Measurements from ENCODE around the gene PSMD13.
"Not testable (repeated sequence)": the region's sequence is repeated elsewhere in the genome, so short reads cannot be mapped to it uniquely, and the experiment has no call there.

PSMD13 gene

GRCh38 chr11:267491-267994 is 30.8 kb downstream of the PSMD13 start:
- H3K9me3 ChIP-seq (ENCODE audit: control insufficient read depth, insufficient read depth, low read length) = 0 out of 2 replicates have a peak, but pooled peaks cover 5% of the 10 kb centered on the region
- H3K27ac ChIP-seq (ENCODE audit: low read depth, low read length) = no peak overlapping the region
- no peak overlapping the region; the same call in 1 of the 2 replicates for H3K4me3 ChIP-seq (ENCODE audit: low read depth, low read length)
- no peaks in the 10 kb centered on the region for H3K36me3 ChIP-seq (ENCODE audit: control insufficient read depth, insufficient read depth, low read length)
- H3K9ac ChIP-seq (ENCODE audit: low read depth, low read length) = no peak overlapping the region
- no peaks in the 10 kb centered on the region for H3K27me3 ChIP-seq (ENCODE audit: control insufficient read depth, insufficient read depth, low read length)
- peaks cover 19% of the 10 kb centered on the region for H3K4me1 ChIP-seq (ENCODE audit: control insufficient read depth, insufficient read depth, low read length)

DNA sequence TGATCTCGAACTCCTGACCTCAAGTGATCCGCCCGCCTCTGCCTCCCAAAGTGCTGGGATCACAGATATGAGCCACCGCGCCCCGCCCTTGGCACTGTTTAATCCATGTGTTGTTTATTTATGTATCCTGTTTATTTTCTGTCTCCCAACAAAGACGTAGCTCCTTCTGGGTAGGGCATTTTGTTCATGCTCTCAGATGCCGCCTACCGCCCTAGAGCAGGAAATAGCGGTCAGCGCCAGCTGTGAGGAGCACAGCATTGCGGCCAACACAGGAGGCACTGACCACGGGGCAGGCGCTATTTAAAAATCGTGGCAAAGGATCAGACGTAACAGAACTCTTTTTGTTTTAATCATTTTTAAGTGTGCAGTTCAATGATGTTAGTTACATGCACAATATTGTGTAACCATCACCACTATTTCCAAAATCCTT is 32.0 kb downstream of the PSMD13 start:
- peaks cover 19% of the 10 kb centered on the region for H3K4me1 ChIP-seq (ENCODE audit: control insufficient read depth, insufficient read depth, low read length)
- H3K27ac ChIP-seq (ENCODE audit: low read depth, low read length); H3K27me3 ChIP-seq (ENCODE audit: control insufficient read depth, insufficient read depth, low read length); H3K9me3 ChIP-seq (ENCODE audit: control insufficient read depth, insufficient read depth, low read length); H3K36me3 ChIP-seq (ENCODE audit: control insufficient read depth, insufficient read depth, low read length); H3K4me3 ChIP-seq (ENCODE audit: low read depth, low read length); H3K9ac ChIP-seq (ENCODE audit: low read depth, low read length): not testable (repeated sequence)

GRCh38 chr11:269146-269890 is 32.5 kb downstream of the PSMD13 start:
- H3K27me3 ChIP-seq (ENCODE audit: control insufficient read depth, insufficient read depth, low read length) = no peaks in the 10 kb centered on the region
- H3K36me3 ChIP-seq (ENCODE audit: control insufficient read depth, insufficient read depth, low read length) = no peaks in the 10 kb centered on the region
- 0 out of 2 replicates have a peak, but pooled peaks cover 5% of the 10 kb centered on the region for H3K9me3 ChIP-seq (ENCODE audit: control insufficient read depth, insufficient read depth, low read length)
- H3K4me1 ChIP-seq (ENCODE audit: control insufficient read depth, insufficient read depth, low read length) = peaks cover 19% of the 10 kb centered on the region
- peak overlapping the region; percentile 26 for H3K27ac ChIP-seq (ENCODE audit: low read depth, low read length)
- H3K4me3 ChIP-seq (ENCODE audit: low read depth, low read length) = 0 out of 2 replicates have a peak overlapping the region, but pooled peaks have one; percentile 22
- peak overlapping the region; percentile 34; the same call in 1 of the 2 replicates for H3K9ac ChIP-seq (ENCODE audit: low read depth, low read length)

DNA sequence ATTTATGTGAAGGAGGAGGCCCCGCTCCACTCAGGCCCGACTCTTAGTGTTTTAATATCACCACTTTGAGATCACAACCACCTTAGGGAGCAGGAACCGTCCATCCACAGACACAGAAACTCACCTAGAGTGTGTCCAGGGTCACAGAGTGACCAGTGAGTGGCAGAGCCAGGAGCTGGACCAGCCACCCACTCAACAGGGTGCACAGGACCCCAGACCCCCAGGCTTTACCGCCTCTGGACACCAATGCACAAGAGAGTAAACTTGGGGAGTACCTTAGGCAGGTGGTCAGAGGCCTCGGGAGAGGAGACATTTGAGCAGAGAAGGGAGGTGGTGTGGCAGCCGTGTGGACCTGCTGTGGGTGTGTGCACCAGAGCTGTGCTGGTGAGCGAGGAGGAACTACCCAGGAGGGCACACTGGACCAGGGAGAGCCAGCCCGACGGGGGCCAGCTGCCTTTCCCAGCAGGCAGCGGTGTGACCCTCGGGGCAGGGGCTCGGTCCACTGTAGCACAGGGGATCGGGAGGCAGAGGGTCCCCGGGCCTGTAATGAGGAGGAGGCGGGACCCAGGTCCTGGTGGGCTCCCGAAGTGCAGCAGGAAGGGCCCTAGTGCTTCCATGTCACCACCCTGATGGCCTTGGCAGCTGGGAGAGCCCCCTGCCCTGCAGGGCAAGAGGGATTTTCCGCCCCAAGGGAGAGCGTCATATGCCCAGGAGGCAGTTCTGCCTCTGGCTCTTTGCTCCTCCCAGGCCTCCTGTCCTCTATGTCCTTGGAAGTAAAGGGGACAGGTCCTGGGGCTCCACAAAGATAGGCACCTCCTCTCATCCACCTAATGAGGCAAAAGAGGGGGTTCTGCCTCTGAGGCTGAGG is 33.9 kb downstream of the PSMD13 start:
- Histone ChIP-seq H3K4me3 (ENCODE audit: low read depth, low read length) (no peak overlapping the region), H3K27me3 (ENCODE audit: control insufficient read depth, insufficient read depth, low read length) (no peaks in the 10 kb centered on the region), H3K36me3 (ENCODE audit: control insufficient read depth, insufficient read depth, low read length) (no peaks in the 10 kb centered on the region), H3K9me3 (ENCODE audit: control insufficient read depth, insufficient read depth, low read length) (0 out of 2 replicates have a peak, but pooled peaks cover 5% of the 10 kb centered on the region), H3K9ac (ENCODE audit: low read depth, low read length) (no peak overlapping the region), H3K27ac (ENCODE audit: low read depth, low read length) (no peak overlapping the region), H3K4me1 (ENCODE audit: control insufficient read depth, insufficient read depth, low read length) (peaks cover 25% of the 10 kb centered on the region)

GRCh38 chr11:271319-271715 is 34.5 kb downstream of the PSMD13 start:
- Histone ChIP-seq H3K27ac (ENCODE audit: low read depth, low read length) (no peak overlapping the region), H3K27me3 (ENCODE audit: control insufficient read depth, insufficient read depth, low read length) (no peaks in the 10 kb centered on the region), H3K9me3 (ENCODE audit: control insufficient read depth, insufficient read depth, low read length) (0 out of 2 replicates have a peak, but pooled peaks cover 4% of the 10 kb centered on the region), H3K4me1 (ENCODE audit: control insufficient read depth, insufficient read depth, low read length) (peaks cover 25% of the 10 kb centered on the region), H3K4me3 (ENCODE audit: low read depth, low read length) (no peak overlapping the region), H3K36me3 (ENCODE audit: control insufficient read depth, insufficient read depth, low read length) (no peaks in the 10 kb centered on the region), H3K9ac (ENCODE audit: low read depth, low read length) (no peak overlapping the region)

DNA sequence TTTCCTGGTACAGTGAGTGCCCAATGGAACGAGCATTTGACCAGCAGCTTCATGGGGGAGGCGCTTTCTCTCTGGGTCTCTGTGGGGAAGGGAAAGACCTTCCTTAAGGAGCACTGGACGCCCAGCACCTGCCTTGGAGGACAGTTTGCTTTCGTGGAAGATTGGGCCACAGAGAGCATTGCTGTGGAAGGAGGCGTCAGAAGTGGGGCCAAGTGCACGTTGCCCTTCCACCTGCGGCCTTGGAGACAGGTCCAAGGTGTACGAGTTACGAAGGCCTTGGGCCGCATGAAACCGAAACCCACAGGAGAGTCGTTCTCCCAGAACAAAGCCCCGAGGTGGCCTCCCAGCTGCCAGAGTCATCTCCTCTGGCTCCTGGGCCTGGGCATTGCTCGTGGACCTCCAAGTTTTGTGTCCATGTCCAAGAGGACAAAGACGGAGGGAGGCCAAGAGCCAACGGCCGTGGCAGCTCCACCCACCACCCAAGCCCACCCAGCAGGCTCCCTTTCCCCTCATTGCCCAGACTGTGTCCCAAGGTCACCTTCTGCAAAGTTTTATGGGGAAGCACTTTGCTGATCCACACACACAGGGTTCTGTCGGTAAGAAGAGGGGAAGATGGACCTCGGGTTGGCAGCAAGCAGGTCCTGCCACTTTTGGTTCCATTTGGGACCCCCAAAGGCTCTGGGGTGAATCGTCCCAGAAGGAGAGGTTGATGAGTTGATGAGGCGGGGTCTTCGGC is 35.6 kb downstream of the PSMD13 start:
- Histone ChIP-seq H3K9me3 (ENCODE audit: control insufficient read depth, insufficient read depth, low read length) (no peaks in the 10 kb centered on the region), H3K4me3 (ENCODE audit: low read depth, low read length) (no peak overlapping the region), H3K36me3 (ENCODE audit: control insufficient read depth, insufficient read depth, low read length) (no peaks in the 10 kb centered on the region), H3K27me3 (ENCODE audit: control insufficient read depth, insufficient read depth, low read length) (peaks cover under 1% of the 10 kb centered on the region; the same call in 1 of the 2 replicates), H3K4me1 (ENCODE audit: control insufficient read depth, insufficient read depth, low read length) (peaks cover 25% of the 10 kb centered on the region), H3K9ac (ENCODE audit: low read depth, low read length) (no peak overlapping the region), H3K27ac (ENCODE audit: low read depth, low read length) (no peak overlapping the region)

DNA sequence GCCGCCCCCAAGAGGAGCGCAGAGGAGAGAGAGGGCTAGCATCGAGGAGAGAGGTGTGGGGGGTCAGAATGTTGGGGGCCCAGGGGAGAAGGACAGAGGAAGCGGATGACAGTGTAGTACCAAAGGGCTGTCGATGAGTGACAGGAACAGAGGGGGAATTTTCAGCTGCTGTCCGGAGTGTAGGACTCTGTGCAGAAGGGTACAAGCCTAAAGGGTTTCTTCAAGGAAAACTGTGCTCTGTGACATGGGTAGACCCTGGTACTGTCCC is 36.1 kb downstream of the PSMD13 start:
- no peaks in the 10 kb centered on the region for H3K9me3 ChIP-seq (ENCODE audit: control insufficient read depth, insufficient read depth, low read length)
- peaks cover 22% of the 10 kb centered on the region for H3K4me1 ChIP-seq (ENCODE audit: control insufficient read depth, insufficient read depth, low read length)
- no peaks in the 10 kb centered on the region for H3K36me3 ChIP-seq (ENCODE audit: control insufficient read depth, insufficient read depth, low read length)
- H3K4me3 ChIP-seq (ENCODE audit: low read depth, low read length) = no peak overlapping the region
- H3K27me3 ChIP-seq (ENCODE audit: control insufficient read depth, insufficient read depth, low read length) = peaks cover 5% of the 10 kb centered on the region
- H3K27ac ChIP-seq (ENCODE audit: low read depth, low read length) = no peak overlapping the region
- H3K9ac ChIP-seq (ENCODE audit: low read depth, low read length) = no peak overlapping the region

DNA sequence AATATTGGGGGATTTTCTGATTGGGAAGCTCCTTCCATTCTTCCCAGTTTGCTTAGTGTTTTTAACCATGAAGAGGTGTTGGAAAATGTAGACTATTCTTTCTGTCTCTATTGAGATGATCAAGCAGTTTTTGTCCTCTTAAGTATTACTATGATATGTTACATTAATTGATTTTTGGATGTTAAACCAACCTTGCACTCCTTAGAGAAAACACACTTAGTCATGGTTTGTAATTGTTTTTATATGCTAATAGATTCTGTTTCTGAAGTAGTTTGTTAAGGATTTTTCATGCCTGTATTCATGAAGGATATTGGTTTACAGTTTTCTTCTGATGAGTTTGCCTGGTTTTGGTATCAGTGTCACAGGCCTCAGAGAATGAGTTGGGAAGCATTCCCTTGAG is 39.4 kb downstream of the PSMD13 start:
- peaks cover 5% of the 10 kb centered on the region for H3K4me1 ChIP-seq (ENCODE audit: control insufficient read depth, insufficient read depth, low read length)
- no peaks in the 10 kb centered on the region for H3K36me3 ChIP-seq (ENCODE audit: control insufficient read depth, insufficient read depth, low read length)
- no peaks in the 10 kb centered on the region for H3K9me3 ChIP-seq (ENCODE audit: control insufficient read depth, insufficient read depth, low read length)
- no peak overlapping the region for H3K4me3 ChIP-seq (ENCODE audit: low read depth, low read length)
- H3K27ac ChIP-seq (ENCODE audit: low read depth, low read length) = no peak overlapping the region
- peaks cover 39% of the 10 kb centered on the region for H3K27me3 ChIP-seq (ENCODE audit: control insufficient read depth, insufficient read depth, low read length)
- H3K9ac ChIP-seq (ENCODE audit: low read depth, low read length) = no peak overlapping the region

DNA sequence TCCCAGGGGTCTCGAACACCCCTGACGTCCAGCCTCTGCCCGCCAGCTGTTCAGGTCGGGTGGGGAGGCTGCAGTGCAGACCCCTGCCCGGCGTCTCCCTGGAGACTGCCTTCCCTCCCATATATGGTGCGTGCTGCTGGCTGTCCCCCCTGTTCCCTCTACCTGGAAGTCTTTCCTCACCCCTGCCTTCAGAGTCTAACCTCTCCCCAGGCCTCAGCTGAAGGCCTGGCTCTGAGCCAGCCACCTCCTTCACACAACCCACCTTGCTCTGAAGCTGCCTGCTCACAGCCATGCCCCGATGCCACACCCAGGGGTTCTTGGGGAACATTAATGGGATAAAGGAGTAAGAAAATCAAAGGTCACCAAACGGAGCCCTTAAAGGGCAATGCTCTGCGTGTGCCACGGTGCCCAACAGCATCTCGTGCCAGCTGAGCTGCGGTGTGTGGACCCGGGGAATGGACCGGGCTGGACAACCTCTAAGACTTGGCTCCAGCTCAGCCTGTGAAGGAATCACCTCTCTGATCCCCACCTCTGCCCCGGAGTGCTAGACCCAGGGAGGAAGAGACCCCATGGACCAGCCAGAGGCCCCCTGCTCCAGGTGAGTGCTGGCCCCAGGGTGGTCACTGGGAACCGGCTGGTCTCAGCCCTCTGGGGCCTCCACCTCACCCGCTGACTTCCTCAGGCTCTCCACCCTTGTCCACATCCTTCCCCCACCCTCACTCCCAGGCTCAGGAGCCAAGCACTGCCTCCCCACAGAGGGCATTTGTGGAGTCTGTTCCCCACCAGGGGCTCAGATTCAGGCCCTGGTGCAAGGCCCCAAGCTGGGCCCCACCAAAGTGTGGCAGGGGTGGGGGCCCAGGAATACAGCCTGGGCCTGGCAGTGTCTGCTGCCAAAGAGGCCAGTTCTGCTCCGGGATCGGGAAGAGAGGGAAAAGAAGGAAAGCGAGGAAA is 41.5 kb downstream of the PSMD13 start, which contains the start of gene NLRP6:
Gene NLRP6 (plus strand): TSS at position 407 of the 951 bp plus-strand sequence. CDS start 163 bp downstream, at position 570.
- H3K9me3 ChIP-seq (ENCODE audit: control insufficient read depth, insufficient read depth, low read length) = no peaks in the 10 kb centered on the region
- peaks cover 58% of the 10 kb centered on the region for H3K27me3 ChIP-seq (ENCODE audit: control insufficient read depth, insufficient read depth, low read length)
- no peaks in the 10 kb centered on the region for H3K36me3 ChIP-seq (ENCODE audit: control insufficient read depth, insufficient read depth, low read length)
- no peak within 1 kb of the TSS for H3K9ac ChIP-seq (ENCODE audit: low read depth, low read length)
- H3K4me1 ChIP-seq (ENCODE audit: control insufficient read depth, insufficient read depth, low read length) = peaks cover 5% of the 10 kb centered on the region
- H3K4me3 ChIP-seq (ENCODE audit: low read depth, low read length) = no peak within 1 kb of the TSS
- no peak within 1 kb of the TSS for H3K27ac ChIP-seq (ENCODE audit: low read depth, low read length)
